GM18511 (cell line): ENCODE data around the gene KLF7.

Experiments
- ATAC-seq: cut with Tn5 transposase; IDR thresholded peaks from one replicate; pipeline ENCODE4 v1.9.1; 2021; ENCODE audit warnings: mild to moderate bottlenecking, moderate library complexity; ENCODE audit not compliant: unreplicated experiment

The KLF7 gene

DNA sequence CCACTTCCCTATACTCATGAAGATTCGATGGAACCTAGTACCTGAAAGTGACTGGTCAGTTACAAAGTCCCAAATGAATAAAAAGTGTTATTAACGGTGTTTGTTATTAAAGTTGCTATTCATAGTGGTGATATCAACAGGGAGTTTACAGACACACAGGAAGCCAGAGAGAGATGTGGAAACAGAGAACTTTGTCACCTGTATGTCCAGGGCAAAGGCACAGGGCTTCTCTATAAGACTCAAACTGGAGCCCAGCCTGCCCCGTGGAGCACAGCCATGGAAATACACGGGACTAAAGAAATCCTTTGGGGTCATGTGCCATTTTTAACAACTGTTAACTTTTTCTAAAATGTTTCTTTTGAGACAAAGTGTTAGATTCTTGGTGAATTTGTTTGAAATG lies 68.5 kb downstream of the KLF7 start:
- no peak for ATAC-seq

DNA sequence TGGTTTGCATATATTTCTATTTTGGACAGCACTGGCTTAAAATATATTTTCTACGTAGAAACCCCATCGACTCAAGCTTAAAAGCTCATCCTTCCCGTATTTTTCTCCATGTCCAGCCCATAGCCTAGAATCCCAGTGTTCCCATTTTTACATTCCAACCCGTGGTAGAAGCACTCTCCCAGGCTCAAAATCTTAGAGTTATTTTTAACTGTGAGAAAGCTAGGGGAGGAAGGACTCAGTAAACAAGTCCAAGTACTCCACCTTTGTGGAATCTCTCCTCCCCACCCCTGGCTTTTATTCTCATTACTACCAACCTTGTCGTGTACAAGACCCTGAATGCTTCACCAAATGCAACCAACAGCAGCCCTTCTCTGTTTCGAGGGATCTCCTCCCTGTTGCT lies 69.8 kb downstream of the KLF7 start:
- no peak for ATAC-seq

DNA sequence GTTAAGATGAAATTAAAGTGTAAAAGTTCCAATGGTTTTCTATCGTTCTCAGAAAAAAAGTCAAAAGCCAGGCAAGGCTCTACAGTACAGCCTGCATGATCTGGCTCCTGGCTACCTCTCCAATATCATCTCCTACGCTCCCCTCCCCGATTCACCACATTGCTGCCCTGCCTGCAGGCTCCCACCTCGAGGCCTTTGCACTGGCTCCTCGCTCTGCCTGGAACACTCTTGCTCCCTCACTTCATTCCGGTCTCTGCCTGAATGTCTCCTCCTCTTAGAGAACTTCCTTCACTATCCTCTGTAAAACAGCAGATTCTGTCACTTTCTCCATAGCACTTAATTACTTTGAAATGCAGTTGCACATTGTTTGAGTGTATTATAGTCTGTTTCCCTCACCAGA lies 72.5 kb downstream of the KLF7 start:
- no peak for ATAC-seq

DNA sequence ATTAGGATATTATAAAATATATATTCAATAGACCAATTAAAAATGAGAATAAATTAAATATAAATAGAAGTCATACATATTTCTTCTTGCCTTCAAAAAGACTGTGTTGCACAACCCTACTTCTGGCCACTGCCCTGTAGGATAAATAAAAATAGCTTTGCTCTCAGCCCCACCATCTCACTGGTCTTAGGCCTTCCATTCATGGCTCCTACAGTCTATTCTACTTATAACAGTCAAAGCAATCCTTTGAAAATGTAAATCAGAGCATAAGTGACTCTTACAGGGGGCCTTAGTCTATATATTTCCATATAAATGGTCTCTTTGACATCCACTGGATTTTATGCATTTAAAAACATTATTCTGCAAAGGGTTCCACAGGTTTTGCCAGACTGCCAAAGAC lies 72.9 kb downstream of the KLF7 start:
- no peak for ATAC-seq

DNA sequence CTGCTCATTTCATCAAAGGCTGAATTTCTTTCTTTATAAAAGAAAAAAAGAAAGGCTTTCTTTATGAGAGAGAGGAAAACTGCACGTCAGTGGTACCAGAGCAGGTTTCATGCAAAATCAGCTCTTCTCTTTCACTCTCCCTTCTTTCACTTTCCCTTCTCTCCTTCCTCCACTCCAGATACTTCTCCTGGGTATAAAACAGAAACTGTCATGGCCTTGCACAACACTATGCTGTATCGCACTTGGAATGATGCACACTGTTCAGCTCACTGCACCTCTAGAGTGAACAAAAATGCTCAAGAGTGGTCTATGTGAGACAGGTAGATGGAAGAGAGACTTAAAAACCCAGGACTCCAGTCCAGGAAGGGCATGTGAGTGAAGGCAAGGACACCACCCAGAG lies 73.8 kb downstream of the KLF7 start:
- ATAC-seq: no peak

DNA sequence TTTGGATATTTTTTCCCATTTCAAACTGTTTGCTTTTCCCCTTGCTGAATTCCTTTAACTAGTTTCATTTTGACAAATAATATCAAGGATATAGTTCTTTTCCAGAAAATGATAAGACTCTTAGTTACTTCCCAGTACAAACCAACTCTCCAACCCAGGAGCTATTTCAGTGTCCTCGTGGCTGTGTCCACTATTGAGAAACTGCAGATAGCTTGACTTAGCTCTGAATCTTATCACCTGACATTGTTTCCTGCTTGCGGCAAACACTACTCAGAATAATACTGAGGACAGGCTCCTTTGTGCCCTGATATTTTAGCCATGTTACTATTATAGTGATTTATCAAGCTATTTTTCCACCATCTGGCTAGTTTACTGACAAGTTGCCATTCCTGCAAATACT lies 74.6 kb downstream of the KLF7 start:
- ATAC-seq: no peak

DNA sequence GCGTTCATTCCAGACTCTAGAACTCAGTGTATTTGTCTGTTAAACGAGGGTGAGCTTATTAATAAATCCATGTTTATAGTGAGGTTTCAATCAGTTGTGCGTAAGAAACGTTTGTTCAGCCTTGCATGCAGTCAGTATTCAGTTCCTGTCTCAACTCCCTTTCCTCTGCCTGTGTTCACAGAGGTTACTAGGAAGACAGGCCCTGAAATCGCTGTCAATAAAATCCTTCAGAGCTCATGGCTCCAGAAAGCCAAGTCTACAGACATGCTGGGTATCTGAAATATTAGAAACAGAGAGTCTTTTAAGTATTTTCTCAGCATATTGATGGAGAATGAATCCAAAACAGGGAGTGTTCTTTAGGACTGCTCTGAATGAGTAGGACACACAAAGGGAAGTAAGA lies 75.4 kb downstream of the KLF7 start:
- no peak for ATAC-seq

DNA sequence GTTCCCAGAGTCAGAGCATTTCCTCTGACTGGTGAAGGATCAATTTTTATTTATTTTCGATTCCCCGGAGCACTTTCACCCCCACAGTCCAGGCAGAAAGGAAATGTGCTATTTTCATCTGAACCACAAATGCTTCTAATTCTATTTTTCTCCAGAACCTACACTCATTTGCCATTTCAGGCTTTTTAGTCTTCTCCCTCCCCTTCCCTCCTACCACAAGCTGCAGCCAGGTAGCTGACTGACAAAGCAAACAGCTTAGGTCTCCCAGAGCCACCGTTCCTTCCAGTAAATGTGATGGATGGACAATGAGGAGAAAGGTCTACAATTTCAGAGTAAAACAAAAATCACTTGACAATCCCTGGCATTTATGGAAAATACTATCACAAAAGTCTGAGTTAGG lies 76.9 kb downstream of the KLF7 start:
- ATAC-seq: no peak

DNA sequence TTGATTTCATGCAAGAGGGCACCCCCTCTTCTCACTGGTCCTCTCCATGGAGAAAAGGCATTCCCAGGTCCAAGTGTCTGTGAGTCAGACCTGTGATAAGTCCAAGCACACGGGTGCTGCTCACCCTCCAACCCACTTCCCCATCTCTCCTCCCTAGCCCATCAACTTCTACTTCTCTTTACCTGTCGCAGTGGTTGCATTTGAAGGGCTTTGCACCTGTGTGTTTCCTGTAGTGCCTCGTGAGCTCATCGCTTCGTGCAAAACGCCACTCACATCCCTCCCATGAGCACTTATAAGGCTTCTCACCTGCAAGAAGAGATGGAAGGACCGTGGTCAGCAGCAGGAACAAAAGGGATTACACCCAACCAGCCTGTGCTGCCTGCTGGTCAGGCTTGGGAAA lies 77.5 kb downstream of the KLF7 start:
- ATAC-seq: no peak

DNA sequence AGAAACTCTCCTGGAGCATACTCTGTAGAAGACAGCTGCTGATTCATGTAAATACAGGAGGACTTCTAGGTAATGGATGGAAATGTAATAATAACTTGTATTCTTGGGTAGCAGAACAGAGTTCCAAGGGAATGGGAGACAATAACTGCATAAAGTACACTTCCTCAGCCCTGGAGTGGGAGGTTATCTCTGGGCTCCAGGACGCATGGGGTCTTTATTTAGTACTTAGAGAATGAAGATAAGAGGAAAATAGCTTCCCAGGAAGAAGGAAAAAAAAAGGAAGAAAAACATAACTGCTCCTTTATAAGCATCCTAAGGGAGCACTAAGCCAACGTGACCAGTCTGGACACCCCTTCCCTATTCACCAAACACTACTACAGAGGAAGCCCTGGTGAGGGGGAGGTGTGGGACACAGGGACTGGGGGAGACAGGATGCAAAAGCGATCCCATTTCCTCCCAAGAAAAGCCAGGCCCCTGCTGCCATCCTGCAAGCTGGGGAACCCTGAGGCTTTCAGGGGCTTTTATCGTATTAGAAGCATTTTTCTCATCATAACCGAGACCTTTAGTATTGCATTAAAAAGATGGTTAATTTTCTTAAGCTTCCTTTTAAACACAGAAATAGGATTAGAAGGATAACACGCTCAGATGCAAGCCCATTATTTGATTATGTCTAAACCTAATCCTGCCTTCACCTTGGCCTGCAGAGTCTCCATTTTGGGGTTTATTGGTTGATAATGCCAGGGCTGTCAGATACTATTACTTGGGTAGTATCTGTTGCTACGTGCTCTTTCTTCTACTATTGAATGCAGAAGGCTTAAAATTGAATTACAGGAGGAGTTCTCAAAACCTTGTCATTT lies 78.5 kb downstream of the KLF7 start:
- no peak for ATAC-seq

DNA sequence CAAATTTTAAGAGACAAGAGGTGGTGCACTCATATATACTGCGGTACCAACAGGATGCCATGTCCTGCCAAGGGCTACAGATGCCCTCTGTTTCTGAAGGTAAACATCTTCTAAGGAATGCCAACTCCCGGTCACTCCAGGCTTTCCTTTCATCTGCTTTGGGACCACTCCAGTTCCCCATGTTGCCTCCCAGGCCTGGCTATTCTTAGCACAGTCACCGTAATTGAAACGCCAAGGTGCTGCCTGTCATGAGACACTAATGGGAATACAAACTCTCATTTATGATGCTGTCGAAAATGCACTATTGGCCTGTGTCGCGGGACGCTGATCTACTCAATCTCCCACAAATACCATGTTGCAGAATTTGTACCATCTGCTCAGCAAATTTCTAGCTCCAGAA lies 79.6 kb downstream of the KLF7 start:
- no peak for ATAC-seq

DNA sequence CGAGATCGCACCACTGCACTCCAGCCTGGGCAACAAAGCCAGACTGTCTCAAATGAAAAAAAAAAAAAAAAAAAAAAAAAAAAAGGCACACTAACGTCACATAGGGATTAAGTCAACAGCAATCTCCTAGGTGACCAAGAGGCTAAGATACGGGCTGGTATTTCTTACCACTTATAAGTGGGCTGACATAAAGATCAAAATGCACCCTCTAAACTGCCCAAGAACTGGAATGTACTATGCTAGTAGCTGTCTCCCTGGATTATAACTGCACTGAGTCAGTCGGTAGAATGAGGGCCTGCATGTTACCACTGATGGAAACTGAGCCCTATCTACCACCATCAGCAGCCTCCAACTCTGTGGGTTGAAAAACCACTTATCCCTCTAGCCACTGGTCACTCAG lies 80.6 kb downstream of the KLF7 start:
- no peak for ATAC-seq

DNA sequence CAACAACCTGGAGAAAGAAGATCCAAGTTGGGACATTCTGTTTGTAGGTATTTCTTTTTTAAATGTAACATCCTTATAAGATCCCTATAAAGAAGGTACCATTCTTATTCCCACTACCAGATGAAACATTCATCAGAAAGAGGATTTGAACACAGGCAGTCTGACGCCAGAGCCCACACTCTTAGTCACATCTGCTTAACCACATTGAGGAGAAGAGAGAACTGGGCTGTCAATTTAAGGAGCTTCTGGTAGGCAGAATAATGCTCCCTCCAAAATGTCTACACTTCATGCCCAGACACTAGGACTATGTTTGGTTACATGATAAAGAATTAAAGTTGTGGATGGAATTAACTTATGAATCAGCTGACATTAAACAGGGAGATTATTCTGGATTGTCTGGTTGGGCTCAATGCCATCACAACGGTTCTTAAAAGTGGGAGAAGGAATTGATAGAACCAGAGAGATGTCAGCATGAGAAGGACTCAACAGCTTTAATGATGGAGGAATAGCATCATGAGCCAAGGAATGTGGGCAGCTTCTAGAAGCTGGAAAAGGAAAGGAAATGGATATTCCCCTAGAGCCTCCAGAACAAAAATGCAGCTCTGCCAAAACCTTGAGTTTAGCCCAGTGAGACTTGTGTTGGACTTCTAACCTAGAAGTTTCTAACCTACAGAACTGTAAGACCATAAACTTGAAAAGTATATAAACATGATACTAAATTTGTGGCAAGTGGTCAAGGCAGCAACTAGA lies 82.2 kb downstream of the KLF7 start:
- ATAC-seq: no peak

DNA sequence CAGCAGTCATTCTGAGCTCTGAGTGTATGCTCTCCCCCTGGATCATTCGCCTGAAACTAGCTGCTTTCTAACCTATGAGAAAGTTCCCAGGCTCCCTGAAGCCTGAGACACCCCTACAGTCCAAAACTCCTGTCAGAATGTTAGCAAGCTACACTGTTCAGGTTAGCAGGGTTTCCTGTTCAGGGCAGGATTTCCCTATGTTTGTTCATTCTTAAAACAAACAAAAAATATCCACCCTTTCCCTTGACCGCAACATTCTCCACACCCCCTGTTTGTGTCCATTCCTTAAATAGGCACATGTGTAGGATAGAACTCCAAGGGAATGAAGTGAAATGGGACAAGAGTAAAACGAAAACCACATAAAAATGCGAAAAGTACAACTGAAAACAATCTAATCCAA lies 83.1 kb downstream of the KLF7 start:
- no peak for ATAC-seq

DNA sequence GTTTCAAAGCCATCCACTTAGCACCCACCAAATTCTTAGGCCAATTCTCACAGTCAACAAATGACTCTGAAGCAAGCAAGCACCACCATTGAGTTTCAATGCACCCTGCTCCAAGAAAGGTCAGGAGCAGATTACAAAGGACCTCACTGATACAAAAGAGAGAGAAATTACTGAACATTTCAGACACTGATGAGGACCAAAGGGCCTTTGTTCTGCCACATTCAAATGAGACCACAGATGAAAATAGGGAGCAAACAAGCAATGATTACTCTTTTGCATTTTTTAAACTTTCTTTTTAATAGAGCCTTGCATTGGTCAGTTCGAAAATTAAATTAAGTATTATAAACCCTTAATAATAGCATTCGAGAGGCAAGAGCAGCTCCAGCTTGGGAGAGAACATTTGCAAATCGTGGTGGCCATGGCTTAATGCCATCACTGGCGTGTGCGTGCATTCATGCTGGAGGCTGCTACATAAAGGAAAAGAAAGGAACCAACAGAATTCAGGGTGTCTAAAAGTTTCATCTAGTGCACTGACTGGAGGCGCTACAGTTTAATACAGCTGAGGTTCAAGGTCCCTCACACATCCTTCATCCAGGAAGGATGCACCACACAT lies 87.5 kb downstream of the KLF7 start:
- no peak for ATAC-seq

DNA sequence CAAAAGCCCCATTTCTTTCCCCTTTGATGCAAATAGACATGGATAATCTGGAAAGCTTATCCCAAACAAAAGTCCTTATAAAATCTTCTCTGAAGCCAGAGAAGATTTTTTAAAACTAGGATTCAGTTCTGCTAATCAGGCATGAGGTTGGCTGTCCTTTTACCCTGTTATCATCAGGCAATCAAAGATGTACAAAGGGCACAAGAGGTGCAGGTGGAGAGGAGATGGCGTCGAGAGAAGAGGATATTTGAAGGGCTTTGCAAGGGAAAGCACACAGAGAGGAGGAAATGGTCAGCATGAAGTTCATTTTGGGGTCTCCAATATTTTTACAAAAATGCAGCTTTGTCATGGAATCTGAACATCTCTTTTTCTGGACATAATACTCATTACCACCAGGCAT lies 88.5 kb downstream of the KLF7 start:
- ATAC-seq: no peak

DNA sequence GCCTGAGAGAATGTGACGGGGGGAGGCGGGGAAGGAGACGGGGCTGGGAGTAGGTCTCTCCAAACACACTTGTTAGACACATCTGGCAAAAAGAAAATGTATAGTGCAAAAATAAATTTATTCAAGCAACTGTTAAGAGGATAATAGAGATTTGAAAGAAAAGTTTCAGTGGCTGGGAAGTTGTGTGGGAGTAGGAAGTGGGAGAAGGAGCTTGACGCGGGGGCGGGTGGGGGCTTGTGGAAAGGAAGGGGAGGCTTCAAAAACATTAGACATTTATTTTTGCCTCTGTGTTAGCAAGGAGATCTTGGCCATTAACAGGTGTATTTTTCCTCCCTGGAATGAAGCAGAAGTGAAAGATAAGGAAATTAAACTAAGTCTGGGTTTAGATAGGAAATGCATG lies 90.3 kb downstream of the KLF7 start:
- ATAC-seq: no peak

DNA sequence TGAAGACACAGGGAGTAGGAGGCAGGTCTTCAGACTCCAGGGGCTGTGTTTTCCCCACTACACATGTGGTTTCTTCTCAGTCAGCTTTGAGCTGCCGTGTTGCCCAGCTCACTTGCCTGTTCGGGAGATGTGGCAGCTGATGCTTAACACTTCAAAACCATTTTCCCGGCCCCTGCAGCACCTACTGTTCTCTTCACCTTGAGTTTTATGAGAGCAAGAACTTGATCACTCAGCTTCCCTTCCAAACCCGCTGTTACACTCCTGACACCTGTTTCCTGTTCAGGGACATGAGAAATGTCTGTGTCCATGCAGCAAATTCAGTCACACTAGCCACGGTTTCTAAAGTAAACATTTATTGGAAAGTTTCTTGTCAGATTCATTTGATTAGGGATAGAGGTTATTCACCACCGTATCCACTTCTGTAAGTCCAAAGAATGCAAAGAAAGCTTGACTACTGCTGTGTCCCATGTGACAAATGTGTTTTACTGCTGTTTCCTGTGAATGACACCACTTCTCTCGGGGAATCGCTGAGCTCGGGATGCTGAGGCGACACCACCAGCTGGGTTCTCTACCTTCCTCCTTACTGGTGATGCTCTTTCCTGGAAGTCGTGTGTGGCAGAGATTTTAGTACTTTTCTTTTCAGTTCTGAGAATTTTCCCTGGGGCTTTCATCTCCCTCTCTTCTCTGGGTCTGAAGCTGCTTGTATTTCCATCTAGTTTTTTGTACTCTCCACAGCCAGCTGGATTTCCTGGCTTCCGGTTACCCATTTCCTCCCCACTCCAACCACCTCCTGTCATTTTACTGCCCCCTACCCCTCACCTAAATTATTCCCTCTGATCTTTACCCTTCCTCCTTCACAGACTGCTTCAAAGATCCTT lies 91.7 kb downstream of the KLF7 start:
- ATAC-seq: peak; percentile 48

DNA sequence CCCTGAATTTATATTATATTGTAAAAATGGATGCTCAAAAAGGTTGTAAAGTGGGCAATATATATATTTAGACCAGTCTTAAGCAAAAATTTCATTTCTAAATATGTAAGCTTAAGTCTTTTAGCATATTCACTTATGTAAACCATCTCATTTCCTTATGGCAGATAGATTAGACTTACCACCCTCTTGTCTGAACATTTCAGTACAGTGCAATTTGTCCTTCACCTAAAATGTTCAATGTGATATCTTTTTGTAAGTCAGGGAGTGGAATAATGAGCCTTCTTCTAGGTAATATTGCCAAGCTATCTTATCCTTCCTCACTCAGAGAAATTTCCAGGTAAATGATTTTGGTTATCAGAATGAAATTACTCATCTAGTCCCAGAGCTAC lies 92.3 kb downstream of the KLF7 start:
- peak; percentile 17 for ATAC-seq

DNA sequence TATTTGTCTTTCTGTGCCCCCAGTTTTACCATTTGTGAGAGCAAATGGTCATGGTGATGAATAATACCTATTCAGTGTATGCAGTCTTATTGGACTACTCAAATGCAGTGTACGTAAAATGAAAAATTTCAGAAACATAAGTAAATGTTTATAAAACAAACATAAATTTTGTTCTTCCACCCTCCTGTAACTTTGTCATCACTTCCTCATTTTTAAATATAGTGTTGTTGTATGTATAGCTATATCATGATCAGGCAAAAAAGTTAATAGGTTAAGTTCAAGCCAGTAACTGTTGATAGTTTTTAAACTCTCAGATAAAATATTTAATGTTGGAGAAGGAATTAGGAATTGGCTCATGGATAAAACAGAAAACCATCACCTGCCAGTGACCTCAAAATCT lies 93.2 kb downstream of the KLF7 start:
- no peak for ATAC-seq

DNA sequence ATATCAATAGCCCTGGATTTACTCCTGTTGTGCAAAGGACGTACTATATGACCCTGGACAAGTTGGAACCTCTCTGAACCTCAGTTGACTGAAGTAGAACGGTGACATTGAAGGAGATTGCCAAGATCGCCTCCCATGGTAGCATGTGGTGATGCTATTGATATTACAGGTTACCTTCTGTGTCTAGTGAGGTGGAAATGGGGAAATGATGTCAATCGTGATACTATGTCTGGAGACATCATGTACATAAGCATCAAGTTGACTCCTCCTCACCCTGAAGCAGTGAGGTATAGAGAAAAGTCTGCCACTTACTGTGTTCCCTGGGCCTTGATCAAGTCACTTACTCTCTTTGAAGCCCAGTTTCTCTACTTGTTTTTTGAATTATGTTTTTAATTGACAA lies 93.9 kb downstream of the KLF7 start:
- no peak for ATAC-seq
